Epithelial cell of proximal tubule (primary cell): ENCODE data around the gene DPM1. TPM values are rescaled to one million over a fixed set of nuclear protein-coding genes. Genes with fewer than 3 reads are reported as not detected.
A peak's percentile ranks its signal among the peaks of the same experiment; 100 is the strongest.

ENCODE experiments used
- DNase-seq: peaks from one replicate; pipeline ENCODE4 v3.0.0-alpha.2; 2011; ENCODE audit warnings: low read depth
- H3K4me3 ChIP-seq: 2 replicates; pipeline ENCODE4 v1.5.1; 2011; ENCODE audit warnings: low read depth, mild to moderate bottlenecking, low read length
- total RNA-seq: library from RNA; depleted of rRNA; stranded (reverse); fragments of >200 nt; gene quantifications from 2 replicates; pipeline ENCODE4 v1.2.3, GENCODE V29; 2015
- TF ChIP-seq, protein P1 (sequence below): conservative IDR thresholded peaks from 2 replicates; pipeline ENCODE4 v1.5.1; 2012; ENCODE audit warnings: low read depth, mild to moderate bottlenecking, low read length

Gene DPM1
- total RNA-seq, 1 donor from 2014 or later: 74.3 TPM

DNA sequence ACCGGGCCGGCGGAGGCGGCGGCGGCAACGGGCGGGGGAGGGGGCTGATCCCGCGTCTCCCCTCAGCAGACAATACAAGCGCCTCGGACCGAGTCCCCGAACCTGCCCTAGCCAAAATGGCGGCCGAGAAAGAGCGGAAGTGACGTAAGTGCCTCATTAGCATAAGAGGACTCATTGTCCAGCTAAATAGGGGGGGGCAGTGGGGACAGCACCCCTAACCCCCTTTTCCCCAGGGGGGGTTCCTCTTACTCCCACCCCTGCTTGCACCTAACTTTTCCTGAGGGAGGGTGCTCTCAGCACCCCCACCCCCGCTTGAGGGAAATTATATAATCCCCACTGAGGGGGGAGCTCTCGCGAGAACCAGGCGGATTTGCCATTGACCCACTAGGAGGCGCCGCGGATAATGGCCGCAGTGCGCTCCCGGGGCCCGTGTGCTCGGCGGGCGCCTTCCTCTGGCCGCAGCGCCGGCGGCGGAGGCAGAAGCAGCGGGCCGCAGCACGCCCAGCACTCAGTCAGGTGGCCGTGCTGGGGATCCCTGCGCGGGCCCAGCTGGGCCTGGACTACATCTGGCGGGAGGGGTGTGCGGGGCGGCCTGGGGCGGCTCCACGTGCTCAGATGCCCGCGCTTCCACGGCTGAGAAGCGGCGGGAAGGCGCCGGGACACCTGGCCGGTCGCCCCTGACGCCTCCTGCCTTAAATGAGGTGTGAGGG lies 26.9 kb downstream of the DPM1 start, which contains the start of gene ADNP:
ADNP (minus strand) TSS at position 132 of the 710 bp plus-strand sequence. CDS start 27,441 bp downstream, outside the sequence.
- TF ChIP-seq, protein P1, sequence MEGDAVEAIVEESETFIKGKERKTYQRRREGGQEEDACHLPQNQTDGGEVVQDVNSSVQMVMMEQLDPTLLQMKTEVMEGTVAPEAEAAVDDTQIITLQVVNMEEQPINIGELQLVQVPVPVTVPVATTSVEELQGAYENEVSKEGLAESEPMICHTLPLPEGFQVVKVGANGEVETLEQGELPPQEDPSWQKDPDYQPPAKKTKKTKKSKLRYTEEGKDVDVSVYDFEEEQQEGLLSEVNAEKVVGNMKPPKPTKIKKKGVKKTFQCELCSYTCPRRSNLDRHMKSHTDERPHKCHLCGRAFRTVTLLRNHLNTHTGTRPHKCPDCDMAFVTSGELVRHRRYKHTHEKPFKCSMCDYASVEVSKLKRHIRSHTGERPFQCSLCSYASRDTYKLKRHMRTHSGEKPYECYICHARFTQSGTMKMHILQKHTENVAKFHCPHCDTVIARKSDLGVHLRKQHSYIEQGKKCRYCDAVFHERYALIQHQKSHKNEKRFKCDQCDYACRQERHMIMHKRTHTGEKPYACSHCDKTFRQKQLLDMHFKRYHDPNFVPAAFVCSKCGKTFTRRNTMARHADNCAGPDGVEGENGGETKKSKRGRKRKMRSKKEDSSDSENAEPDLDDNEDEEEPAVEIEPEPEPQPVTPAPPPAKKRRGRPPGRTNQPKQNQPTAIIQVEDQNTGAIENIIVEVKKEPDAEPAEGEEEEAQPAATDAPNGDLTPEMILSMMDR: peak; percentile 57
- H3K4me3 ChIP-seq: peak within 1 kb of the TSS; percentile 78
- peak; percentile 66 for DNase-seq

DNA sequence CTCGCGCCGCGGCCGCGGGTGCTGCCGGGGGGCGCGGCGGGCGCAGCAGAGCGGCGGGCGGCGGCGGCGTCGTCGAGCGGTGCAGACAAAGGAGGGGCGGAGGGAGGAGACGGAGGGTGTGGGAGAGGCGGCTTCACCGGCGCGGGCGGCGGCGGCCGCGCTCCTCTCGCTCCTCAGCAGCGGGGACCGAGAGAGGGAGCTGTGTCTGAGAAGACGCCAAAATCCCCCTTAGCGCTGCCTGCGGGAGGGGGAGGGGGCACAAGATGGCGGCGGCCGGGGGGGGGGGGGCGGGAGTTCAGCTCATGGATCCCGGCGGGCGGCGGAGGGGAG lies 27.4 kb downstream of the DPM1 start:
- TF ChIP-seq, protein P1: no peak
- peak overlapping the region; percentile 57 for H3K4me3 ChIP-seq
- no peak for DNase-seq

DNA sequence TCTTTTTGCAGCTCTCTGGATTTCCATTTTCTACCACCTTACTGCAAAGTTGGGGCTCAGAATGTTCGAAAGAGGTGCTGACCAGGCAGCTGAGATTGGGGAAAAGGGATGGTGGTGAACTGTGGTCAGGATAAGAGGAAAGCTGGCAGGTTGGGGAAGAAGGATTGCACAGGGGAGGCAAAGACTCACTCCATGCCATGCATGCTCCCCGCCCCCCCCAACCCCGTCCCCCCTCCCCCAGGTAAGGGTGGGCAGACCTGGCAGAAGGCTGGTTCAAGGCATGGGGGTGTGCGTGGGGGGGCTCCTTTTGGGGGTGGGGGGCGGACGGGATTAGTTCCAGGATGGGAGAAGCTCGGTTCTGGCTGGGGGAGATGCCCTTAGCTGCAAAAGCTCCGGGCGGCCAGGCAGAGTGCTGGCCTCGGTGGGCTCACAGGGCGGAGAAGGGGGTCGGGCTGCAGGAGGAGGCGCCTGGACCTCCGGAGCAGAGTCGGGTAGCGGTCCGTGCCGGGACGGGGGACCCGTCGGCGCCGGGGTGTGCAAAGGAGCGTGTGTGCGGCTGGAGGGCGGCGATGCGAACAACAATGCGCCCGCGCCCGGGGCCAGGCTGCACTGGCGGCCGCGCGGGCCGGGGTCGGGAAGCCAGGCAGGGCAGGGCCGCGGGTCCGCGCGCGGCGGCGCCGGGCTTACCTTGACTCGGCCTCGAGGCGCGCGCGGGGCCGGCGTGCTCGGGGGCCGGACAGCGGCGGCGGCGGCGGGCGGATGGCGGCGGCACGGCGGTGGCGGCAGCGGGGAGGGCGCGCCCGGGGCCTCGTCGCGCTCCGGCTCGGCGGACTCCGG lies 28.0 kb downstream of the DPM1 start:
- TF ChIP-seq, protein P1: no peak
- H3K4me3 ChIP-seq: peak overlapping the region; percentile 78
- no peak for DNase-seq

DNA sequence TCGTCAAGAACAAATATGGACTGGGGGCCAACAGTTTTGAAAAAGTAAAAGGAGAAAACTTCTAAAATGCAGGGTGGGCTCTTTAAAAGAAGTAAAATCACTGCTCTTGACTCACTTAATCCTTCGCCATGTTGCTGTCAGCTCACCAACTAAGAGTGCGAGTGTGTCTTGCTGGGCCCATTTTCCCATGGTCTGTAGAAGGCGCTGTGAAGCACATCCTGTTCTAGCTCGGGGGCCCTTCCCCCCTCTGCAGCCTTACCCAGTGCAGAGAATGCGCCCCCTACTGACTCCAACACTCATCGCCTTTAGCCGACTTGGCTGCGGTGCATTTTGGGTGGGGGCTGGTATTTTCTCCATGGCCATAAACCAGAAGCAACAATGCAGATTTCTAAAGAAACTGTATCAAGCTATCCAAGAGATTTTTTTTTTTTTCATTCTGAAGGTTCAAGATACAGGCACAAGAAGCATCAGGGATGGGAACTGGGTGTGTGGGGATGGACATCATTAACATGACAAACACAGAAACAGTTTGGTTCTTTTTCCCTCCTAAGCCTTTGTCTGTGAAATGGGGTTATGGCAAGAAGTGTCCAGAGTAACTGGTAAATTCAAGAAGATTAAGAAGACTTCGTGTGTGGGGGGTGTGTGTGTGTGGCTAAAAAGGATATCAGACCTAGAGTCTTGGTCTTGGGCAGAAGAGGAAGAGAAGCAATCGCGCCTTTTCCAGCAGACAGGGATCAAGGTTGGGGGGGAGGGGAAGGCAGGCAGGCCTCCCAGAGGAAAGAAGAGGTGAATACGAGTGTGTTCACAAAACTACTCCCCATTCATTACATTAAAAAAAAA lies 28.8 kb downstream of the DPM1 start:
- TF ChIP-seq, protein P1: peak; percentile 100
- peak overlapping the region; percentile 78 for H3K4me3 ChIP-seq
- peak; percentile 75 for DNase-seq

DNA sequence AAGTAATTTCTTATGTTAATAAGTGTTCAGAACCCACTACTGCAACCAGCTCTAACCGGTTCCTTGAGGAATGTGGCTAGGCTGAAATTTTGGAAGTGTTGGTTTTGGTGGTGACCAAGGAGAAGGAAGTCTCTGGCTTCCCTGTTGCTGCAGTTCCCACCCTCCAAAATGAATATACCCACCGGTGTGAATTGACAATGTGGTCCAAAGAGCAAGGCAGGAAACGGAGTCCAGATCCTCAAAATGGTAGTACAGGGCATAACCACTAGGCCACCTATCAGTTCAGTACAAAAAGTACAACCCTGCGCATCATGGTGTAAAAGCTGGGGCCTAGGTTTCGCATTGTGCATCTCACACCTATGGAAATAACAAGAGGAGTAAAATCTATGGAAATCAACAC lies 29.9 kb downstream of the DPM1 start:
- DNase-seq: no peak
- TF ChIP-seq, protein P1: peak; percentile 23
- H3K4me3 ChIP-seq: peak overlapping the region; percentile 78

DNA sequence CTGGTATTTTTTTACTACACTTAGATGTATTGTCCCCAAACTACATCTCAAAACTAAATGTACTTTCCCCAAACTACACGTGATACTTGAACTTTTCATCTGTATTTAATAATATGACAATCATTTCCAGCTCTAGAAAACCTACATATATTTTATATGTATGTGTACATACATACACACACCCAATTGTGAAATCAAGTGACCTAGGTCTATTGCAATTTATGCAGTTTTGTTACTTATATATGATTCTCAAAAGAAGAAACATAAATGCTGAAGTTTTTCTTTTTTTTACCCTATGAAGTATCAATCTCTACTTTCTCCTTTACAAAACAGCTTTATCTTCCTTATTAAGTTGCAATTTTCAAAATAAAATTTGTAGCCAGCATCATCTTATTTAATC lies 31.8 kb downstream of the DPM1 start:
- H3K4me3 ChIP-seq: no peak overlapping the region
- no peak for DNase-seq
- TF ChIP-seq, protein P1: no peak
